ENCODE measurements around the gene SIAH2.
"Not testable (repeated sequence)": the region's sequence is repeated elsewhere in the genome, so short reads cannot be mapped to it uniquely, and the experiment has no call there.

Gene SIAH2

GRCh38 chr3:150763122-150763840 is at the start of gene SIAH2:
Gene SIAH2, minus strand, starts transcription at chr3:150763169. Its CDS starts 320 bp downstream, at chr3:150762849.
- peak; percentile 96 for DNase-seq

DNA sequence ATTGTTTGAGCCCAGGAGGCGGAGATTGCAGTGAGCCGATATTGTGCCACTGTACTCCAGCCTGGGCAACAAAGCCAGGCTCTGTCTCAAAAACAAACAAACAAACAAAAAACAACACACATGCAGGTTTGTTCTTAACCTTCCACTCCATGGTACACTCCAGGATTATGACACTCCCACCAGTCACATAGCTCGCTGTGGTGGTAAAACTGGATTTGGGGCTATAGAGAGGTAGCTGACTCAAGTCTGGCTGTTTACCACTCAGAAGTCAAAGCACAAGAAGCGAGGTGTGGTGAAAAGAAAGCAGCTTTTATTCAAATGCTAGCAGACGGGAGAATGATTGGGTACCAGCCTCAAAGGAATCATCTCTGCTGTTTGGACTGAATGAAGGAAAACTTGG is 49.0 kb upstream of the SIAH2 start:
- no peak for DNase-seq

DNA sequence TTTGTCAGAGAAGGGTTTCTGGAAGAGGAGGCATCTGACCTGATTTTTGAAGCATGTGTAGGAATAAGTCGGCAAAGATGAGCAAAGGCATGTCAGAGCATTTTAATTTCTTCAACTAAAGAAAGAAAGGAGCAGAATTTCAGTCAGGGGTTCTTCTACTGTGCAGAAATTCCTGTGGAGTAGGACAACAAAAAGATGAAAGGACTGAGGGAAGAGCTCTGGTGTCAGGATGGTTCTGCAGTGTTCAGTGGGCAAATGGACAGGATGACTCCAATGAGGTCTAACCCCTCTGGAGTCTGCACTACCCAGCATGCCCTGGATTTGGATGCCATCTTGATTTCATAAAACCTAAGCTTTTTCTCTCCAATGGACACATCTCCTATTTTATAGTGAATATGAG is 47.7 kb upstream of the SIAH2 start:
- DNase-seq = no peak

DNA sequence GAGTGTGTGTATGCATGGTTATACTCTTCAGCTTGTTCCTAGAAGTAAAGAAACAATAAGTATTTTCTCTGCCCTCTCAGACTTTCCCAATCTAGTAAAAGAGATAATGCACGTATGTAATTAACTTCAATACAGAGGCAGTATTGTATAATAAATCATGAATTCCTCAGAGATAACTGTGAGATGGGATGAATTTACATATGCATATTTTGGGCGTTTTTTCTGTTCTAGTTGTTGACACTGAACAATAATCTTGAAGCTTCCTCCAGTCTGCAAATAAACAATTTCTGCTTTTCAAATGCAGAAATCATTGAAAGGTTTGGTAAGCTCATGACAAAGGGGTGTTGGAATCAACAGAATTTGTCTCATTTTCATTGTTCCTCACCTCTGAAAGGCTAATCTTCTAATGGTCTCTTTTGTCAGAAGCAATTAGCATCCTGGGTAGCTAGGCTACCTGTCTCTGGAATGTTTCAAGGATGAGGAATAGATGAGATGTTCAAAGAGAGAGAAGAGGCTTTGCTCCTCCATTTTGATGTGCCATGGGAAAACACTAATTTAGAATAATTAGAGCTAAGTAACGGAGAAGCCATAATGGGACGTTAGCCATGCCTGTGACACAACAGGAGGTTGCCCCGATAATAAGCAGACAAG is 43.3 kb upstream of the SIAH2 start:
- no peak for DNase-seq

DNA sequence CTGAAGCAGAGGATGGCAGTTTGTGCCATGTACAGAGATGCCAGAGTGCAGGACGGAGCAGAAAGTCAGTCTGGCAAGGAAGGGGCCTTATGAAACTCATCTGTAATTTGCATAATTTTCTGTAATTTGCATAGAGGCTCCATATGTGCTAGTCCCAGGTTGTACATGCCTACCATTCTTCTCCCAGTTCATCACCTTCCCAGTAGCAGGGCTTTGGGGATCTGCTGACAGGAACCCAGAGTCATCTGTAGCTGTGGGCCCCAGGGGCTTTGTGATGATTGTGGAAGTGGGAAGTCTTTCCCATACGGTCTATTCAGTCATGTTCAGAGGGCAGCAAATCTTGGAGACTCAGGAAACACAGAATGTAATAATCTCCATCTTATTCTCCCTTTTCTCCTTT is 42.4 kb upstream of the SIAH2 start:
- no peak for DNase-seq

DNA sequence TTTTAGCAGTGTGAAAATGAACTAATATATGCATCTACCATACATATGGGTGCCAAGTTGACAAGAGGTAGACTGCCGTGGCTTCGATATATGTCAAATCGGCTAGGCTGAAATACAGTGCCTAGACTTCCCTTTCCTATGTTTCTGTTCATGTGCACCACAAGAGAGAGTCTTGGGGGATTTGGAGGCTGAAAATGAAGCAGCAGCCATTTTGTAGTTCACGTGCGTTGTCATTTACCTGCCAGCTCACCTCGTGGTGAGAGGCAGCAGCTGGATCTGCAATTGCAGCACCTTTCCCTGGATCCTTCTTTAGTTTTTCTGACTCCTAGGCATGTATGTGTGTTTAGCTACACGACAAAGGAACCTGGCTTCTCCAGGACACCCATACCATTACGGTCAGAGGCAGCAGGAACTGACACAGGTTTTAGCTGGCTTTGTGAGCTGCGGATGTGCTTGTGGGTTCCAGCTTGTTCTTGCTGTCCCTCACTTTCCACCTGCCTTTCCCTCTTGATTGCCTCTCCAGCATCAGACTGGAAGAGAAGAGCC is 40.5 kb upstream of the SIAH2 start:
- no peak for DNase-seq

DNA sequence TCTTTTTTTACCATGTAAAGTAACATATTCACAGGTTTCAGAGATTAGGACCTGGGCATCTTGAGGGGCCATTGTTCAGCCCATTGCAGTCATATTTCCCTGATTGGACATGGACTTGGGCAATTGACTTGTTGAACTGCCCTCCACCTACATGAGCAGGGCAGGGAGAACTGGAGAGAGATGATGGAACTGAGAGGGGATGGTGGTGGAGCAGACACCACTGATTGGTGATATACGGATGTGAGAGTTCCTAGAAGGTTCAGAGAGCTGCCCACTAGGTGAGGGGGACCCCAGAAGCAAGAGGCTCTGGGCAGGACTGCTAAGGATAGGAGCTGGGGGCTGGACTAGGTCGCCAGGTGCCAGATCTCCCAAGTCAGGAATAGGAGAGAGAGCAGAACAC is 37.8 kb upstream of the SIAH2 start:
- no peak for DNase-seq

- DNase-seq = no peak
These were observed 35.2 kb upstream of the SIAH2 start for GRCh38 chr3:150798122-150798618.

- DNase-seq = no peak
These were observed 34.2 kb upstream of the SIAH2 start for GRCh38 chr3:150797155-150797554.

- DNase-seq = not testable (repeated sequence)
These were observed 33.6 kb upstream of the SIAH2 start for GRCh38 chr3:150796527-150796926.

DNA sequence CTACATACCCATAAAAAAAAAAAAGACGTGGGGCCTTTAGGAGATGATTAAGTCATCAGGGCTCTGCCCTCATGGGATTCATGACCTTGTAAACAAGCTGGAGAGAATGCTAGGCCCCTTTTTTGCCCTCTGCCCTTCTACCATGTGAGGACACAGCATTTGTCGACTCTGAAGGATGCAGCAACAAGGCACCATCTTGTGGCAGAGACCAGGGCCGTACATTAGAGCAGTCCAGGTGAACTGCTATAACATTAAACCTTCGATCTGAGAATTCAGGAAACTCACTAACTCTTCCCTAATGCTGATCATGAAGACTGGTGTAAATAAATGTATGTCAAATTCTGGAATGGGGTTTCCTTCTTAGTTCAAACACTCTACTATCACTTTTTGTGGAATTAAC is 30.7 kb upstream of the SIAH2 start:
- no peak for DNase-seq

- no peak for DNase-seq
These were observed 27.7 kb upstream of the SIAH2 start for GRCh38 chr3:150790629-150791028.

DNA sequence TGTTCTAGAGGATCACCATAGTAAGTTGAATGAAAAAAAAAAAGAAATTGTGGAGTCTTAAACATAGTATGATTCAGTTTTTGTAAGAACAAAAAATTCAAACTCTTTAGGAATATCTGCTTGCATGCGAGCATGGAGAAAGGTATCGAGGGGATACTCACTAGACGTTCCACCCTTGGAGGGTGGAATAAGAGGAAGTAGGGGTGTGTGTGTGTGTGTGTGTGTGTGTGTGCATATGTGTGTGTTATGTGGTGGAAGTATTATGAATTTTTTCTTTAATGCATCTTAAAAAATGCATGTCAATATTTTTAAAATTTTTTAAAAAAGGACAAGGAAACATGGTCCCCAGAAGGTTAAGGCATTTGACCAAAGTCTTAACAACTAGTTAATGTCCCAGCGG is 26.5 kb upstream of the SIAH2 start:
- DNase-seq = no peak

DNA sequence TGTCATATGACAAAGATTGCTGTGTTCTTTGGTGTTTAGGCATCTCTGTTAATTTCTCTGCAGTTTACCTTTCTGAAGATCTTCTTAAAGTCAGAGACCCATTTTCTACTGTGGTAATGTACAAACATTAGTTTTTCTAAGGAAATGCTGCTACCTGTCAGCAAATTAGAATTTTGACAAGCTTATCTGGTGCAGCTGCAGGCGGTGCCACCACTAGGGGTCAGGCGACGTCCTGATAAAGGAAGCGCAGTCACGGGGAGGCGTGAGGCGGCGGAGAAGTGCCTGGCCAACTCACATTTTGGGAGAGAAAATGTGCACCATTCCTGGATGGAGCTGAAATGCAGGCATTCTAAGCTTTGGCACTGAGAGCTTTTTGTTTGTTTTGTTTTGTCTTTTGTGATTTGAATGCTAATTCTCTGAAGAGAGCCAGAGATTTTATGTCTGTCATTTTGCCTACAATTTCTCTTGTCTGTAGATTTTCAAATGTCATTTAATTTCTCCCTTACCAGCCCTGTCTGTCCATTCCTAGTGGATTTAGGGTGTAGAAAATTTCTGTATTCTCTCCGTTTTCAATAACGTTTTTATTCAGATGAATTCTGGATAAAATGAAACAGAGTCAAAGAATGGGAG is 24.9 kb upstream of the SIAH2 start:
- peak; percentile 89 for DNase-seq

DNA sequence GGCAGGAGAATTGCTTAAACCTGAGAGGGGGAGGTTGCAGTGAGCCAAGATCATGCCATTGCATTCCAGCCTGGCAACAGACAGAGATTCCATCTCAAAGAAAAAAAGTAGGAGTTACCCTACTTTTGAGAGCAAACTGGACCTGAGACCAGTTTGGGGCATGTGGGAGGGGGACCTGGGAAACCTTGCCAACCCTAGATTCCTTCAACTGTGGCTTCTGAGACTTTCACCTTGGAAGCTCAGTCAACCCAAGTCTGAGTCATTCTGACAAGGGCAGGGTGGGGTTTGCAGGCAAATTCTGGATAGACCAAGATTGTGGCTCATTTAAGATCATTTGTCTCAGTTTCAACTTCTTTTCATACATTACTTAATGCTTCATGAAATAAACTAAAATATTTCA is 23.8 kb upstream of the SIAH2 start:
- DNase-seq = no peak

GRCh38 chr3:150784747-150785125 is 21.8 kb upstream of the SIAH2 start:
- DNase-seq = no peak

GRCh38 chr3:150783920-150784746 is 21.2 kb upstream of the SIAH2 start:
- no peak for DNase-seq

DNA sequence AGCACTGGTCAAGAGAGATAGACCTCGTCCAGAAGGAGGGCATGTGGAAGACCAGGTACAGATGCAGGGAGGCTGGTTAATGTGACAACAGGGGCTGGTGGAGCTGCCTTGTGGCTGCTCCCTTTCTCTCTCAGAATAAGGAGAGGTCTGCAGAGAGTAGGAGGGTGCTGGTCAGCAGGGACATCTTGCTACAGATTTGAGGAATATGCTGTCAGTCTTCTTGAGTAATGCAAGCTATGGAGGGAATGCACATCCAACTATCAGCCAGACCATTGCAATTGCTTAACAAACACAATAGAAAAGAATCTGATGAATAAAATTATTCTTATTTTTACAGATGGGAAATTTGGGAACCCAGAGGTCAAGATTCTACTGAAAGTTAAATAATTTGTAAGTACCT is 20.3 kb upstream of the SIAH2 start:
- DNase-seq = no peak

DNA sequence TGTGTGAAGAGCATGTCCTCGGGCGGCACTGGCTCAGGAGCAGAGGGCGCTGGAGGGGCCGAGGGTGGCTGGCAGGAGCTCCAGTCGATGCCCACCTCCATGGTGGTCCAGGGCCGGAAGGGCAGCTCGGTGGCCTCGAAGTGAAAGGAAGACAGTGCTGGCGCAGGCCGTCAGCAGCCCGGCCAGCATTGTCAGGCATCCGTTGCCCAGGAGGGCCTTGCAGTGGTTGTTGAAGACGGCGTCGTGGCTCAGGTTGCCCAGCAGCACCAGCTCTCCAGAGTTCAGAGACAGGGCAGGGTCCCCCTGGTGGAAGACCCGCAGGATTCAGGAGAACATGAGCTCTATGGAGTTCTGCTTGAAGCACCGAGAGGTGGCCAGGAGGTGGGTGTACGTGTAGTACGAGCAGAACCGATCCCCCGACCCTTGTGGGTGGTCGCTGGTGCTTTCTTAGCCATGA is 16.5 kb upstream of the SIAH2 start:
- DNase-seq = peak; percentile 70

DNA sequence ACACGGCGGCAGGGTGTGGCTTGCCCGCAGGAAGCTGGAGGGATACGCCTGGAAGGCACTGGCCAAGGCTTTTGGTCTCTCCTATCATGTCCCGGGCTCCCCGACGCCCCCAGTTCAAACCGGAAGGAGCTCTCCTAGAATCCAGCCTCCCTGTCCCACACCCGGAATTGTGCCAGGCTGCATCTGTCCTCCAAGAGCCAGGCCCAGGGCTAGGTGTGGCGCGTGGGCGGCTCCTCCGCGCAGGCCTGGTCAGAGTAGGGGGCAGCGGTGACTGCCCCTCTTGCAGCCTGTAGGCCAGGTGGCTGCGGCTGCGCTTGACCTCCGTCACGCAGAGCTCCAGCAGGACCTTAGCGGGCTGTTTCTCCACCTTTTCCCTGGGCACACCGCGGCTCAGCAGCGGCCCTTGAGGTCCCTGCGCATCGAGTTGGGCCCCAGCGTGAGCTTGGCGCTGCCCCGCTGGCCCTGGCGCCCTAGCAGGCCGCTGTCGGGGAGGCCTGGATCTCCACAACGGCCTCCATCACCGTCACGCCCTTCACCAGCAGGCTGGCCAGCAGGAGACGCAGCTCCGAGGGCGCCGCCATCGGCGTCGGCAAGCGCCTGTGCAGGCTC is 15.9 kb upstream of the SIAH2 start:
- DNase-seq = no peak

DNA sequence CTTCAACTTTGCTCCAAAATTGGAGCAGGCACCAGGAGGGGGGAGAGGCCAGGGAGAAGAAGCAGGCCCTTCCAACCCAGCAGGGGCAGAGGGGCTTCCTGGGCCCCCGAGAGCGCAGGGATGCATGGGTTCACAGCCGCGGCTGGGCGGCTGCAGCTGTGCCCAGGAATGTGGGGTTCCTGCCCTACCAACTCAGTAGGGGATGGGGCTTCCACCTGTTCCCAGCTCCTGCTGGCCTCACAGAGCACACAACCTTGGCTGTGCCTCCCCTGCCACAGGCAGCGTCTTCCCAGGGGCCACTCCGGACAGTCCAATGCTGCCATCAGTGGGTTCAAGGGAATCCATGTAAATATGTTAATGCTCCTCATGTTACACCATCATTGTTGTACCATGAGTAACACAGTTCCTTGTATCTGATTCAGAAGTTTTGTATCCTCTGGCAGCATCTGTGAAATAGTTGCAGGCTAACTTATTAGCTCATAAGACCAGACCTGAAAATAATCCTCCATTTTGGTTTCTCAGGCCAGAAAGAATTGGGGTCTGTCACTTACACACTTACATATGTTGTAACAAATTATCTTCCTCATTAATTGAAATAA is 12.1 kb upstream of the SIAH2 start:
- no peak for DNase-seq

DNA sequence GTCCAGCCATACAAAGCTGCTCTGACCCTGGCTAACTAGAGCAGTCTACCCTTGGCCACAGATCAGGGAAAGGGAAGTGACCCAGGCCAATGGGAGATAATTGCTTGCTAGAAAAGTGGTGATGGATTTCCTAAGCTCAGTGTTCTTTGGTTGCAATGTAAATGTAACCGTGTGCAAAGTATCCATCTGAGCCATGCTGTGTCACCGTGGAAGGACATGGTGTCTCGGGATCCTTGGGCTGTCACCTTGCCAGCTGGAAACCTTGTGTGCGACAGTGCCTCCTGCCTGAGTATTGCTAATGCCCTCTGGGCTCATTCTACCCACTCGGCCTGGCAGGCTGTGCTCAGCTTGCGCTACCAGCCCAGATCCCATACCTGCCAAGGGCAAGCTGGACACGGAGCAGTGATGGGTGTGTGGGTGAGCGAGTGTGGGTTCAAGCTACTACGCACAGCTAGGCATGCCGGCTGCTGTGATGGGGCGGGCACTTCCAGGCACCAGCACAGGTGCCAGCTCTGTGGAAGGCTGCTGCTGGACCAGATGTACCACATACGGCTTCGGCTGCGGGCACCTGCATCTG is 10.7 kb upstream of the SIAH2 start:
- DNase-seq = no peak
